Fibroblast of pulmonary artery (primary cell): ENCODE measurements around the gene NR1D2.
"Not testable (repeated sequence)": the region's sequence is repeated elsewhere in the genome, so short reads cannot be mapped to it uniquely, and the experiment has no call there.

Experiments used
- DNase-seq: peaks from one replicate; pipeline ENCODE4 v3.0.0-alpha.2; 2010; ENCODE audit warnings: low read depth
- H3K4me3 ChIP-seq: replicated peaks from 2 replicates; pipeline ENCODE4 v1.5.1; 2011; ENCODE audit warnings: low read depth, mild to moderate bottlenecking, control low read depth, low read length, moderate library complexity
- CTCF ChIP-seq: IDR thresholded peaks from 2 replicates; pipeline ENCODE4 v1.5.1; 2011; ENCODE audit warnings: mild to moderate bottlenecking, control low read depth, low read length, inconsistent platforms; ENCODE audit errors: missing control alignments

Gene NR1D2

GRCh38 chr3:24002129-24002528 lies 57.0 kb downstream of the NR1D2 start:
- H3K4me3 ChIP-seq: no peak overlapping the region
- no peak for DNase-seq
- no peak for TF ChIP-seq CTCF

DNA sequence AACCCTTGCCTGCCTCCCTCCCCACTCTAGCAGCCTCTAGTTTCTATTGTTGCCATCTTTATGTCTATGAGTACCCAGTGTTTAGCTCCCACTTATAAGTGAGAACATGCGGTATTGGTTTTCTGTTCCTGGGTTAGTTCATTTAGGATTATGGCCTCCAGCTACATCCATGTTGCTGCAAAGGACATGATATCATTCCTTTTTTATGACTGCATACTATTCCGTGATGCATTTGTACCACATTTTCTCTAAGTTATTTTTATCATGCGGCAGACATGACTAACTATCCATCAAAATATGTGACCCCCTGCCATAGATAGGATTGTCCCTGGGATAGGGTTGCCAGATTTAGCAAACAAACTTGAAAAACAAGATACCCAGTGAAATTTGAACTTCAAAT lies 58.4 kb downstream of the NR1D2 start:
- no peak for DNase-seq
- H3K4me3 ChIP-seq: no peak overlapping the region
- TF ChIP-seq CTCF: no peak

- no peak for DNase-seq
- TF ChIP-seq CTCF: no peak
- H3K4me3 ChIP-seq: no peak overlapping the region
Observed at GRCh38 chr3:24004171-24004938, 59.3 kb downstream of the NR1D2 start.

GRCh38 chr3:24005669-24006068 lies 60.6 kb downstream of the NR1D2 start:
- DNase-seq: no peak
- no peak overlapping the region for H3K4me3 ChIP-seq
- TF ChIP-seq CTCF: no peak

GRCh38 chr3:24010834-24011233 lies 65.7 kb downstream of the NR1D2 start:
- not testable (repeated sequence) for DNase-seq, H3K4me3 ChIP-seq

- DNase-seq: no peak
- no peak for TF ChIP-seq CTCF
- H3K4me3 ChIP-seq: no peak overlapping the region
Observed at GRCh38 chr3:24012589-24013269, 67.6 kb downstream of the NR1D2 start.

- no peak for DNase-seq
- TF ChIP-seq CTCF: no peak
Observed at GRCh38 chr3:24017305-24017704, 72.2 kb downstream of the NR1D2 start.

More at GRCh38 chr3:24017305-24017704, 72.2 kb downstream of the NR1D2 start:
- H3K4me3 ChIP-seq: no peak overlapping the region
